H1 (cell line): ENCODE results near the gene ADARB2. TPM values are rescaled to one million over a fixed set of nuclear protein-coding genes. Genes with fewer than 3 reads are reported as not detected.

Experiments used
- CTCF ChIA-PET: fragments of 300-600 bp; sonication (Branson Sonifier 250); formaldehyde crosslinking; loops from one replicate; lab custom pipeline; 2021; ENCODE audit not compliant: partially characterized antibody; lab: Charles Lee
- POLR2A ChIA-PET: fragments of 300-600 bp; sonication (Branson Sonifier 250); formaldehyde crosslinking; loops from one replicate; lab custom pipeline; 2021; ENCODE audit warnings: inconsistent platforms; ENCODE audit not compliant: partially characterized antibody; lab: Charles Lee
- DNase-seq, 2 experiments: peaks; one replicate each; pipeline versions ENCODE4 v3.0.0 to v3.0.0-alpha.2; 2010 to 2022; ENCODE audit warnings: low spot score in 2 of 2, low read depth in 1 of 2, mixed read lengths in 1 of 2
- FAIRE-seq: peaks from 2 replicates; lab custom pipeline; 2011; peaks lifted over from hg19 to GRCh38; lab: Jason Lieb, UNC
- H2AFZ ChIP-seq: 2 replicates; pipeline ENCODE4 v1.8.1; 2012; ENCODE audit warnings: low read length, inconsistent platforms
- H2AK5ac ChIP-seq: 2 replicates; pipeline ENCODE4 v1.6.1; 2013; ENCODE audit warnings: low read depth, low read length
- H2BK120ac ChIP-seq: replicated peaks from 2 replicates; pipeline ENCODE3; 2013; ENCODE audit warnings: low read depth, low read length, inconsistent platforms
- H2BK12ac ChIP-seq: 2 replicates; pipeline ENCODE4 v1.6.1; 2013; ENCODE audit warnings: low read depth, low read length
- H2BK15ac ChIP-seq: 2 replicates; pipeline ENCODE4 v1.6.1; 2013; ENCODE audit warnings: low read length
- H2BK20ac ChIP-seq: 2 replicates; pipeline ENCODE4 v1.6.1; 2013; ENCODE audit warnings: low read length
- H2BK5ac ChIP-seq: 2 replicates; pipeline ENCODE4 v1.6.1; 2013; ENCODE audit warnings: low read depth, low read length
- H3K14ac ChIP-seq: 2 replicates; pipeline ENCODE4 v1.6.1; 2013; ENCODE audit warnings: inconsistent platforms; ENCODE audit not compliant: insufficient read length
- H3K18ac ChIP-seq: 2 replicates; pipeline ENCODE4 v1.6.1; 2013; ENCODE audit warnings: low read length; ENCODE audit errors: extremely low read depth
- H3K23ac ChIP-seq: 2 replicates; pipeline ENCODE4 v1.6.1; 2013; ENCODE audit warnings: inconsistent platforms; ENCODE audit not compliant: insufficient read length
- H3K23me2 ChIP-seq: 2 replicates; pipeline ENCODE4 v1.6.1; 2013; ENCODE audit warnings: low read depth, low read length
- H3K27ac ChIP-seq: 2 replicates; pipeline ENCODE4 v1.6.1; 2011; ENCODE audit warnings: low read depth, low read length, inconsistent platforms
- H3K27me3 ChIP-seq, 4 experiments: replicated peaks in 1 of 4; 1 replicate in 1 of 4; 2 replicates in 3 of 4; pipeline versions ENCODE4 v1.6.1 to v1.8.1; 2011 to 2013; ENCODE audit warnings: low read length in 3 of 4, mild to moderate bottlenecking in 3 of 4, inconsistent platforms in 2 of 4, mixed read lengths in 2 of 4, moderate library complexity in 1 of 4; ENCODE audit not compliant: control insufficient read depth in 3 of 4, insufficient read depth in 3 of 4; ENCODE audit errors: extremely low read depth in 1 of 4
- H3K36me3 ChIP-seq, 4 experiments: 2 replicates each; pipeline versions ENCODE4 v1.6.1 to v1.8.1; 2011 to 2013; ENCODE audit warnings: mild to moderate bottlenecking in 4 of 4, low read length in 3 of 4, moderate library complexity in 2 of 4, control low read depth in 1 of 4, inconsistent platforms in 1 of 4; ENCODE audit not compliant: insufficient read depth in 4 of 4, control insufficient read depth in 2 of 4
- H3K4ac ChIP-seq: replicated peaks from 2 replicates; pipeline ENCODE3; 2013; ENCODE audit warnings: low read length, low read depth, mixed read lengths, inconsistent platforms; ENCODE audit not compliant: insufficient read length
- H3K4me1 ChIP-seq, 4 experiments: replicated peaks in 1 of 4; 1 replicate in 1 of 4; 2 replicates in 3 of 4; pipeline versions ENCODE4 v1.6.1 to v1.8.1; 2011 to 2013; ENCODE audit warnings: low read length in 3 of 4, inconsistent platforms in 2 of 4, mixed read lengths in 1 of 4; ENCODE audit not compliant: insufficient read depth in 4 of 4, control insufficient read depth in 3 of 4
- H3K4me2 ChIP-seq, 2 experiments: 2 replicates each; pipeline versions ENCODE4 v1.6.1 to v1.8.1; 2011 to 2013; ENCODE audit warnings: low read depth in 2 of 2, low read length in 2 of 2, control low read depth in 1 of 2, inconsistent platforms in 1 of 2, mild to moderate bottlenecking in 1 of 2; ENCODE audit not compliant: insufficient read depth in 1 of 2
- H3K4me3 ChIP-seq, 4 experiments: fragments of 200-600, 300-600 bp in 1 of 4; sonication (generic), shearing (Covaris generic), sonication (Bioruptor Twin) in 1 of 4; 2 replicates each; pipeline versions ENCODE4 v1.5.1 to v1.8.1; 2011 to 2016; ENCODE audit warnings: low read length in 4 of 4, low read depth in 3 of 4, control low read depth in 2 of 4, inconsistent platforms in 2 of 4, mild to moderate bottlenecking in 2 of 4, mixed read lengths in 1 of 4, moderate library complexity in 1 of 4; ENCODE audit not compliant: insufficient read depth in 2 of 4; ENCODE audit errors: extremely low read depth in 1 of 4
- H3K56ac ChIP-seq: replicated peaks from 2 replicates; pipeline ENCODE3; 2013; ENCODE audit warnings: low read depth, mild to moderate bottlenecking, mixed read lengths, low read length, inconsistent platforms; ENCODE audit not compliant: insufficient read length
- H3K79me1 ChIP-seq: 2 replicates; pipeline ENCODE4 v1.6.1; 2013; ENCODE audit warnings: low read depth, low read length, control low read depth
- H3K79me2 ChIP-seq, 2 experiments: 2 replicates each; pipeline versions ENCODE4 v1.6.1 to v1.8.1; 2012 to 2013; ENCODE audit warnings: low read length in 2 of 2, mild to moderate bottlenecking in 2 of 2, inconsistent platforms in 1 of 2; ENCODE audit not compliant: insufficient read depth in 2 of 2, control insufficient read depth in 1 of 2
- H3K9ac ChIP-seq, 4 experiments: replicated peaks in 1 of 4; 1 replicate in 1 of 4; 2 replicates in 3 of 4; pipeline versions ENCODE4 v1.6.1 to v1.8.1; 2011 to 2013; ENCODE audit warnings: low read depth in 3 of 4, low read length in 3 of 4, control low read depth in 2 of 4, mild to moderate bottlenecking in 2 of 4, moderate library complexity in 2 of 4, inconsistent platforms in 1 of 4; ENCODE audit errors: extremely low read depth in 1 of 4
- H3K9me3 ChIP-seq, 2 experiments: 2 replicates each; pipeline versions ENCODE4 v1.6.1 to v1.8.1; 2012 to 2013; ENCODE audit warnings: mild to moderate bottlenecking in 2 of 2, moderate library complexity in 2 of 2, control low read depth in 1 of 2, inconsistent platforms in 1 of 2, low read depth in 1 of 2, low read length in 1 of 2, mixed read lengths in 1 of 2; ENCODE audit not compliant: insufficient read depth in 2 of 2
- H4K20me1 ChIP-seq, 2 experiments: replicated peaks in 1 of 2; 2 replicates each; pipeline versions ENCODE3 to v1.8.1; 2011 to 2013; ENCODE audit warnings: inconsistent platforms in 2 of 2, low read length in 2 of 2, mild to moderate bottlenecking in 1 of 2; ENCODE audit not compliant: insufficient read depth in 2 of 2, control insufficient read depth in 1 of 2
- H4K5ac ChIP-seq: 2 replicates; pipeline ENCODE4 v1.6.1; 2013; ENCODE audit warnings: low read length, low read depth, mixed read lengths, inconsistent platforms; ENCODE audit not compliant: insufficient read length
- H4K8ac ChIP-seq: 2 replicates; pipeline ENCODE4 v1.8.0; 2013; ENCODE audit warnings: mild to moderate bottlenecking, moderate library complexity, low read length, inconsistent platforms; ENCODE audit not compliant: insufficient read depth; ENCODE audit errors: extremely low read depth
- H4K91ac ChIP-seq: replicated peaks from 2 replicates; pipeline ENCODE3; 2013; ENCODE audit warnings: low read length, mixed read lengths, inconsistent platforms; ENCODE audit not compliant: insufficient read length
- BCL11A ChIP-seq, 2 experiments: IDR thresholded peaks; one replicate each; pipeline ENCODE4 v1.6.1; 2011; ENCODE audit warnings: low read depth in 2 of 2, low read length in 2 of 2, mild to moderate bottlenecking in 2 of 2
- BRCA1 ChIP-seq: IDR thresholded peaks from 2 replicates; pipeline ENCODE4 v1.6.1; 2012; ENCODE audit warnings: low read depth, low read length, improper control_type of control experiment
- CBX8 ChIP-seq: fragments of 300-800, 300-1000 bp; sonication (generic); IDR thresholded peaks from 2 replicates; pipeline ENCODE4 v1.7.1; 2016; ENCODE audit warnings: low read depth, low read length, borderline replicate concordance
- CHD2 ChIP-seq: IDR thresholded peaks from 2 replicates; pipeline ENCODE4 v1.6.1; 2012; ENCODE audit warnings: low read length, improper control_type of control experiment
- CTBP2 ChIP-seq: IDR thresholded peaks from 2 replicates; pipeline ENCODE4 v1.7.0; 2011; ENCODE audit warnings: borderline replicate concordance, mild to moderate bottlenecking, moderate library complexity, mixed read lengths, low read length; ENCODE audit not compliant: insufficient read depth, insufficient read length
- EGR1 ChIP-seq: IDR thresholded peaks from 2 replicates; pipeline ENCODE4 v1.6.1; 2011; ENCODE audit warnings: low read depth, low read length, borderline replicate concordance
- EZH2 ChIP-seq: fragments of 200-600 bp; sonication (generic); IDR thresholded peaks from 2 replicates; pipeline ENCODE4 v1.7.1; 2012; ENCODE audit warnings: low read depth, mild to moderate bottlenecking, moderate library complexity, low read length, inconsistent platforms; ENCODE audit not compliant: severe bottlenecking
- HDAC2 ChIP-seq, 2 experiments: fragments of 300-600 bp in 1 of 2; sonication (generic) in 1 of 2; IDR thresholded peaks; 2 replicates each; pipeline ENCODE4 v1.6.1; 2011 to 2012; ENCODE audit warnings: low read depth in 2 of 2, low read length in 2 of 2, mild to moderate bottlenecking in 2 of 2, moderate library complexity in 2 of 2, borderline replicate concordance in 1 of 2, inconsistent platforms in 1 of 2
- KDM5A ChIP-seq: fragments of 200-600 bp; IDR thresholded peaks from 2 replicates; pipeline ENCODE4 v1.7.1; 2012; ENCODE audit warnings: mild to moderate bottlenecking, low read length, inconsistent platforms, mixed read lengths
- TCF12 ChIP-seq: IDR thresholded peaks from 2 replicates; pipeline ENCODE4 v1.6.1; 2011; ENCODE audit warnings: low read depth, mild to moderate bottlenecking, low read length
- WGBS, 2 experiments: shearing (Covaris generic) in 1 of 2; methylation state at CpG; one replicate each; pipeline versions ENCODE4 v1.1.6 to v1.1.7; 2013 to 2015; ENCODE audit warnings: low lambda C conversion rate in 2 of 2, mixed read lengths in 2 of 2, inconsistent platforms in 1 of 2, low coverage in 1 of 2, missing lambda C conversion rate in 1 of 2; ENCODE audit not compliant: insufficient replicate concordance in 2 of 2, insufficient coverage in 1 of 2, insufficient read length in 1 of 2; ENCODE audit errors: extremely low coverage in 1 of 2, missing lambda C conversion rate in 1 of 2; 5-methylcytosine and 5-hydroxymethylcytosine counted together
- polyA plus RNA-seq, 7 experiments: library from polyadenylated mRNA; depleted of rRNA in 3 of 7; stranded (reverse) in 5 of 7; unstranded in 2 of 7; fragments of >200 nt in 5 of 7; fragments of 200-250 nt in 2 of 7; gene quantifications; 1 replicate in 5 of 7; 2 replicates in 1 of 7; 4 replicates in 1 of 7; pipeline versions ENCODE4 v1.2.1 to v1.2.3, GENCODE V29; 2011 to 2013; ENCODE audit warnings: missing spikeins in 2 of 7, mixed read lengths in 2 of 7
- total RNA-seq: library from RNA; stranded (reverse); fragmentation: NEBNext Ultra II Directional; extraction: Animal tissue kit (Norgen Biotek cat#: 25700); gene quantifications from 2 replicates; pipeline ENCODE4 v1.2.1, GENCODE V29; 2021
- TF ChIP-seq, protein P1 (sequence below): IDR thresholded peaks from 2 replicates; pipeline ENCODE4 v1.6.1; 2011; ENCODE audit warnings: low read depth, mild to moderate bottlenecking, low read length; ENCODE audit not compliant: insufficient read depth

Gene ADARB2
- total and polyA plus RNA-seq, 2 of the 8 experiments (the other 6 are each of a cell fraction or from before 2014, with no cell fraction given): 2.2 to 2.8 TPM

DNA sequence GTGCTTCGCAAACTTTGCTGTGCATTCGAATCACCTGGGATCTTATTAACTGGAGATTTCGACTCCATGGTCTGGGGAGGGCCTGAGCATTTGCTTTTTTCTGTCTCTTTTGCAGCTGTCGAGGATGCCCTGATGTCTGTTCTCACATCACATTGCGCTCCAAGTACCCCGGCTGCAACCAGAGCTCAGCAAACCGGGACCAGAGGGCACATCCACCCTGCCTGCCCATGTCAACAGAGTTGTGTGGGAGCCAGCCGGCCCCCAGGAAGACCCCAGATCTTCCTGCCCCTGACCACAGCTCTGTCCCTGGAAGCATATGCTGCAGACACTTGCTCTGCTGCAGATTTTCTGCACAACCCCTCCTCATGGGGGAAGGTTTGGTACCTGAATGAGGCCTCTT, 180.8 kb downstream of the ADARB2 start:
- Histone ChIP-seq H2AFZ (no peak overlapping the region), H3K4ac (no peak overlapping the region), H3K4me3 (no peak overlapping the region), H2BK20ac (no peak overlapping the region), H3K79me1 (no peaks in the 10 kb centered on the region), H2BK120ac (no peak overlapping the region), H2BK5ac (no peak overlapping the region), H2BK12ac (no peak overlapping the region), H3K9ac (no peak overlapping the region), H3K23ac (no peak overlapping the region), H4K5ac (no peak overlapping the region), H3K18ac (no peak overlapping the region), H3K56ac (no peak overlapping the region), H3K9me3 (no peaks in the 10 kb centered on the region), H2AK5ac (no peak overlapping the region), H2BK15ac (no peak overlapping the region), H3K4me1 (peaks cover 0 to 3% (median 1%) of the 10 kb centered on the region in 4 experiments; a peak in 1 of 7 replicates), H3K27me3 (peaks cover 0 to 2% (median 0%) of the 10 kb centered on the region in 4 experiments; a peak in 1 of 7 replicates), H3K14ac (no peak overlapping the region), H3K36me3 (no peaks in the 10 kb centered on the region), H4K91ac (no peak overlapping the region), H3K4me2 (no peak overlapping the region), H4K20me1 (peaks cover 2 to 3% of the 10 kb centered on the region in 2 experiments), H3K23me2 (no peaks in the 10 kb centered on the region), H3K27ac (no peak overlapping the region), H3K79me2 (no peaks in the 10 kb centered on the region), H4K8ac (peak overlapping the region; percentile 40; the same call in 1 of the 2 replicates)
- FAIRE-seq (no peak), DNase-seq (no peak)
- ChIA-PET CTCF (interaction anchor here (0.8 kb wide), 1 partner anchor 114 kb away, joined by 3 read pairs; no protein-coding TSS in a partner anchor), POLR2A (no interaction called here)
- WGBS, 2 experiments: 83% methylated on average over 8 of the region's 8 CpGs; no CpG with 5 or more reads in 1 of the 2 experiments
- TF ChIP-seq TCF12 (no peak), EGR1 (no peak), BCL11A (IDR thresholded peaks at IDR 0.05; ENCODE audit: low read depth in 2 of 2, low read length in 2 of 2) (no peak), CHD2 (no peak), KDM5A (no peak), BRCA1 (no peak), CTBP2 (no peak), HDAC2 (IDR thresholded peaks at IDR 0.05; ENCODE audit: borderline replicate concordance in 1 of 2, low read depth in 2 of 2, low read length in 2 of 2) (no peak), EZH2 (no peak), CBX8 (no peak)
- TF ChIP-seq, protein P1, sequence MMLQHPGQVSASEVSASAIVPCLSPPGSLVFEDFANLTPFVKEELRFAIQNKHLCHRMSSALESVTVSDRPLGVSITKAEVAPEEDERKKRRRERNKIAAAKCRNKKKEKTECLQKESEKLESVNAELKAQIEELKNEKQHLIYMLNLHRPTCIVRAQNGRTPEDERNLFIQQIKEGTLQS: no peak
